ENCODE data around the gene ALKBH2.

Gene ALKBH2

DNA sequence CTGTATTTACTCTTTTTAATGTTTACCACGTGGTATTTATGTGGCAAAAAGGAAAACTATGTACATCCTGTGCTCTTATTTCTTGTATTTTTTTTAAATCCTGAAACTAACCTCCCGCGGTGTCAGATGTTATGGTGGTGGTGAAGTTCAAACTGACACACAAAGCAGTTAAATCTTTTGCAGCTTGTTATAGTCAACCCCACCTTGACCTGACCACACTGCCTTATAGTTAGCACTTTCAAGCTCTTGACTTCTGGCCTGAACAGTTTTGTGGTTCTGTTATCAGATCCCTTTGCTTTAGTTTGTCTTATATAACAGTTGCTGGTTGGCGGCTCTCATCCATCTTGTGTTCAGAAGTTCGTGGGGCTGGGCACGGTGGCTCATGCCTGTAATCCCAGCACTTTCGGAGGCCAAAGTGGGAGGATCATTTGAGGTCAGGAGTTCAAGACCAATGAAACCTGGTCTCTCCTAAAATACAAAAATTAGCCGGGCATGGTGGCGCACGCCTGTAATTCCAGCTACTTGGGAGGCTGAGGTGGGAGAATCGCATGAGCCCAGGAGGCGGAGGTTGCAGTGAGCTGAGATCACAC, 6.3 kb upstream of the ALKBH2 start:
- peak overlapping the region; percentile 32 to 93 (median 85) for H3K9ac ChIP-seq (ENCODE audit: low read length in 5 of 5)
- H3K4me1 ChIP-seq (ENCODE audit: control insufficient read depth in 5 of 5, insufficient read depth in 5 of 5, low read length in 5 of 5), result peaks cover 1 to 48% (median 32%) of the 10 kb centered on the region in 5 donors
- H3K4me3 ChIP-seq (ENCODE audit: low read depth in 1 of 5, low read length in 5 of 5), result peak overlapping the region; percentile 67 to 87 (median 82)
- H3K9me3 ChIP-seq (ENCODE audit: control insufficient read depth in 5 of 5, low read length in 5 of 5), result no peaks in the 10 kb centered on the region
- no peaks in the 10 kb centered on the region for H3K27me3 ChIP-seq (ENCODE audit: control insufficient read depth in 5 of 5, insufficient read depth in 4 of 5, low read length in 5 of 5)
- H3K27ac ChIP-seq (ENCODE audit: low read depth, low read length), result peak overlapping the region; percentile 86
- peaks cover 5 to 28% (median 20%) of the 10 kb centered on the region in 5 donors for H3K36me3 ChIP-seq (ENCODE audit: control insufficient read depth in 5 of 5, insufficient read depth in 5 of 5, low read length in 5 of 5)

GRCh38 chr12:109098651-109099050, 5.4 kb upstream of the ALKBH2 start:
- Histone ChIP-seq H3K27ac (ENCODE audit: low read depth, low read length) (peak overlapping the region; percentile 86), H3K4me1 (ENCODE audit: control insufficient read depth in 5 of 5, insufficient read depth in 5 of 5, low read length in 5 of 5) (peaks cover 2 to 49% (median 34%) of the 10 kb centered on the region in 5 donors)

DNA sequence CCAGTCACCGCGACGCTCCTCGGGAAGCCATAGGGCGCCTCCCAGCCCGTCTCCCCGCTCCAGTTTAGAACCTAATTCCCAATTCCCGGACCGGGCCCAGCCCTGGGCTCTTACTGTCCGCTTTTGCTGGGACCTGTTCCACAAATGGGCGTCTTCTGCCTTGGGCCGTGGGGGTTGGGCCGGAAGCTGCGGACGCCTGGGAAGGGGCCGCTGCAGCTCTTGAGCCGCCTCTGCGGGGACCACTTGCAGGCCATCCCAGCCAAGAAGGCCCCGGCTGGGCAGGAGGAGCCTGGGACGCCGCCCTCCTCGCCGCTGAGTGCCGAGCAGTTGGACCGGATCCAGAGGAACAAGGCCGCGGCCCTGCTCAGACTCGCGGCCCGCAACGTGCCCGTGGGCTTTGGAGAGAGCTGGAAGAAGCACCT, 4.9 kb upstream of the ALKBH2 start:
- peak overlapping the region; percentile 86 for H3K27ac ChIP-seq (ENCODE audit: low read depth, low read length)
- H3K4me1 ChIP-seq (ENCODE audit: control insufficient read depth in 5 of 5, insufficient read depth in 5 of 5, low read length in 5 of 5), result peaks cover 7 to 53% (median 39%) of the 10 kb centered on the region in 5 donors
- H3K4me3 ChIP-seq (ENCODE audit: low read depth in 1 of 5, low read length in 5 of 5), result peak overlapping the region; percentile 67 to 87 (median 82)
- peaks cover 0 to 14% (median 8%) of the 10 kb centered on the region in 5 donors for H3K36me3 ChIP-seq (ENCODE audit: control insufficient read depth in 5 of 5, insufficient read depth in 5 of 5, low read length in 5 of 5)
- no peaks in the 10 kb centered on the region for H3K9me3 ChIP-seq (ENCODE audit: control insufficient read depth in 5 of 5, low read length in 5 of 5)
- H3K27me3 ChIP-seq (ENCODE audit: control insufficient read depth in 5 of 5, insufficient read depth in 4 of 5, low read length in 5 of 5), result no peaks in the 10 kb centered on the region
- peak overlapping the region; percentile 32 to 93 (median 85) for H3K9ac ChIP-seq (ENCODE audit: low read length in 5 of 5)

More at GRCh38 chr12:109098651-109099050, 5.4 kb upstream of the ALKBH2 start:
- Histone ChIP-seq H3K36me3 (ENCODE audit: control insufficient read depth in 5 of 5, insufficient read depth in 5 of 5, low read length in 5 of 5) (peaks cover 3 to 19% (median 13%) of the 10 kb centered on the region in 5 donors), H3K9me3 (ENCODE audit: control insufficient read depth in 5 of 5, low read length in 5 of 5) (no peaks in the 10 kb centered on the region), H3K4me3 (ENCODE audit: low read depth in 1 of 5, low read length in 5 of 5) (peak overlapping the region; percentile 67 to 87 (median 82)), H3K27me3 (ENCODE audit: control insufficient read depth in 5 of 5, insufficient read depth in 4 of 5, low read length in 5 of 5) (no peaks in the 10 kb centered on the region), H3K9ac (ENCODE audit: low read length in 5 of 5) (peak overlapping the region; percentile 32 to 93 (median 85))

DNA sequence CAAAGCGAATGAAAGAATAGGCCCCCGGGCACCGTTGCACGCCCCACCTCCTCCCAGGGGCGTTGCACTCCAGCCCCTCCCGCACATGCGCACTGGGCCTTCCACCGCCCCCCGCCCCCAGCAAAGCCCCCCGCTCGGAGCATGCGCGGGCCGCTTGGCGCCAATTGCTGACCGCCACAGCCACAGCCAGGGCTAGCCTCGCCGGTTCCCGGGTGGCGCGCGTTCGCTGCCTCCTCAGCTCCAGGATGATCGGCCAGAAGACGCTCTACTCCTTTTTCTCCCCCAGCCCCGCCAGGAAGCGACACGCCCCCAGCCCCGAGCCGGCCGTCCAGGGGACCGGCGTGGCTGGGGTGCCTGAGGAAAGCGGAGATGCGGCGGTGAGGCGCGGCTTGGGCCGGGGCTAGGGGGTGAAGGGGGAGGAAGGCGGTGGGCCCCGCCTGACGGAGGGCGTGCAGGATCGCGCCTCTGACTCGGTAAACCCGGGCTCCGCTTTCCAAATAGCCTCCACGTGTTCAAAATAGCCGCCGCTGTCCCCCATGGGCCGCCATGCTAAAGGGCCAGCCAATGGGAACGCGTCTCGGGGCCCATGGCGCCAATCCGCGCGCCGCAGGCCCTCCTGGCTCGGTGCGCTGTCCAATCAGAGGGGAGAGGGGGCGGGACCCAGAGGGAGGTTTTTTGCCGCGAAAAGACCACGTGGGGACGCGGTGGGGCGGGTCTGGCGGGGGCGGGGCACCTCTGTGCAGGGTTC, 4.3 kb upstream of the ALKBH2 start, which contains the start of gene UNG:
UNG (plus strand) TSS at position 163 of the 748 bp plus-strand sequence; CDS start at position 246, 83 bp downstream.
- H3K36me3 ChIP-seq (ENCODE audit: control insufficient read depth in 5 of 5, insufficient read depth in 5 of 5, low read length in 5 of 5), result peaks cover 0 to 11% (median 6%) of the 10 kb centered on the region in 5 donors
- peak within 1 kb of the TSS; percentile 32 to 93 (median 85) for H3K9ac ChIP-seq (ENCODE audit: low read length in 5 of 5)
- peak within 1 kb of the TSS; percentile 67 to 87 (median 82) for H3K4me3 ChIP-seq (ENCODE audit: low read depth in 1 of 5, low read length in 5 of 5)
- no peaks in the 10 kb centered on the region for H3K27me3 ChIP-seq (ENCODE audit: control insufficient read depth in 5 of 5, insufficient read depth in 4 of 5, low read length in 5 of 5)
- H3K9me3 ChIP-seq (ENCODE audit: control insufficient read depth in 5 of 5, low read length in 5 of 5), result no peaks in the 10 kb centered on the region
- H3K4me1 ChIP-seq (ENCODE audit: control insufficient read depth in 5 of 5, insufficient read depth in 5 of 5, low read length in 5 of 5), result peaks cover 8 to 58% (median 44%) of the 10 kb centered on the region in 5 donors
- peak within 1 kb of the TSS; percentile 86 for H3K27ac ChIP-seq (ENCODE audit: low read depth, low read length)

DNA sequence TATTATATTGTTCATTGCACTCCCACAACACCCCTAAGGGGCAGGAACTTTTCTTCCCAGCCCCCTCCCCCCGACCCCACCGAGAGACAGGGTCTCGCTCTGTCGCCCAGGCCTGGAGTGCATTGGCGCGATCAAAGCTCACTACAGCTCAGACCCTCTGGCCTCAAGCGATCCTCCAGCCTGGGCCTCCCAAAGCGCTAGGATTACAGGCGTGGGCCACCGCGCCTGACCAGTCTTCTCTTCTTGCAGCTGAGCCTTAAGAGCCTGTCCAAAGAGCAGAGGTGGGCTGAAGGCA, 3.8 kb upstream of the ALKBH2 start:
- no peak overlapping the region for H3K9ac ChIP-seq (ENCODE audit: low read length in 5 of 5)
- peak overlapping the region in 1 of 5 donors; percentile 83 for H3K4me3 ChIP-seq (ENCODE audit: low read depth in 1 of 5, low read length in 5 of 5)
- no peaks in the 10 kb centered on the region for H3K9me3 ChIP-seq (ENCODE audit: control insufficient read depth in 5 of 5, low read length in 5 of 5)
- H3K27ac ChIP-seq (ENCODE audit: low read depth, low read length), result no peak overlapping the region
- H3K36me3 ChIP-seq (ENCODE audit: control insufficient read depth in 5 of 5, insufficient read depth in 5 of 5, low read length in 5 of 5), result peaks cover 0 to 7% (median 5%) of the 10 kb centered on the region in 5 donors
- peaks cover 8 to 58% (median 46%) of the 10 kb centered on the region in 5 donors for H3K4me1 ChIP-seq (ENCODE audit: control insufficient read depth in 5 of 5, insufficient read depth in 5 of 5, low read length in 5 of 5)
- H3K27me3 ChIP-seq (ENCODE audit: control insufficient read depth in 5 of 5, insufficient read depth in 4 of 5, low read length in 5 of 5), result no peaks in the 10 kb centered on the region

DNA sequence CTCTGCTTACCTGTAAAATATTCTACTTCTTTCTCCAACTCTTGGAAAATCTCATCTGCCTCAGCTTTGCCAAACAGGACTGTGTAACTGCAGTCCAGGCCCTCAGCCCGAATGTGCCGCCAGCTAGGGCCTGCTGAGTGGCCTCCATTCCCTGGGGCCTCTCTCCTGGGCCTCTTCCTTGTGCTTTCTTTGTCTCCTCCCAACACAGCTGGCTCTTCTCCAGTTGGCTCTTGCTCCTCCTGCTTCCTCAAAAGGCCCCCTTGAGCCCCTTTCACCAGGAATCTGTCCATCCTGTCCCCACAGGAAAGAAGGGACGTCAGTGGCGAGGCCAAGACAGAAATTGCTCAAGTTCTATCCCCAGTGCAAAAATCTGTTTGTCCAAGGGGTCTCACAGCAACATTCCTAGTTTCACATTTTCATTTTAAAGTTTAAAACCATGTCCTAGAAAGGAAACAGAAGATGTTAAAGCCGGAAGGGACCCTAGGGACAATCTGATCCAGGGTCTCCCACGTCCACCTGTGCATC, 713 bp downstream of the ALKBH2 start:
- no peak overlapping the region for H3K27ac ChIP-seq (ENCODE audit: low read depth, low read length)
- H3K4me3 ChIP-seq (ENCODE audit: low read depth in 1 of 5, low read length in 5 of 5), result peak overlapping the region; percentile 68 to 86 (median 84)
- peaks cover 3 to 24% (median 18%) of the 10 kb centered on the region in 5 donors for H3K36me3 ChIP-seq (ENCODE audit: control insufficient read depth in 5 of 5, insufficient read depth in 5 of 5, low read length in 5 of 5)
- H3K27me3 ChIP-seq (ENCODE audit: control insufficient read depth in 5 of 5, insufficient read depth in 4 of 5, low read length in 5 of 5), result no peaks in the 10 kb centered on the region
- H3K9me3 ChIP-seq (ENCODE audit: control insufficient read depth in 5 of 5, low read length in 5 of 5), result no peaks in the 10 kb centered on the region
- H3K9ac ChIP-seq (ENCODE audit: low read length in 5 of 5), result peak overlapping the region; percentile 29 to 81 (median 68)
- H3K4me1 ChIP-seq (ENCODE audit: control insufficient read depth in 5 of 5, insufficient read depth in 5 of 5, low read length in 5 of 5), result peaks cover 8 to 27% (median 25%) of the 10 kb centered on the region in 5 donors

DNA sequence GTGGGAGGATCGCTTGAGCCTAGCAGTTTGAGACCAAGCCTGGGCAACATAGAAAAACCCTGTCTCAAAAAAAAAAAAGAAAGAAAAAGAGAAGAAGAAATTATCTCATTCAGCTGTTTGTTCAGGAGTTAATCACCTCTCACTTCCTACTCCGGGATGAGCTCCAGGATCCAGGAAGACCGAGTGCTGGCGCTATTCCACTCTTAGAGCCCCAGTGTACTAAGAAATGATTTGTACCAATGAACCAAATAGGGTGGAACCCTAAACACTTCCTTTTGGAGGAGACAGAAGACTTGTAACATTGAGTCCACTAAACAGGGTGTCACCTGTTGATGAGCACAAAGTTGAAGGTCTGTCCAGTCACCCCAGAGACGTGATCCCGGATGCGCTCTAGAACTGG, 3.6 kb downstream of the ALKBH2 start:
- H3K9ac ChIP-seq (ENCODE audit: low read length in 5 of 5), result no peak overlapping the region
- no peaks in the 10 kb centered on the region for H3K9me3 ChIP-seq (ENCODE audit: control insufficient read depth in 5 of 5, low read length in 5 of 5)
- peaks cover 20 to 52% (median 43%) of the 10 kb centered on the region in 5 donors for H3K36me3 ChIP-seq (ENCODE audit: control insufficient read depth in 5 of 5, insufficient read depth in 5 of 5, low read length in 5 of 5)
- no peaks in the 10 kb centered on the region for H3K27me3 ChIP-seq (ENCODE audit: control insufficient read depth in 5 of 5, insufficient read depth in 4 of 5, low read length in 5 of 5)
- peaks cover 8 to 26% (median 21%) of the 10 kb centered on the region in 5 donors for H3K4me1 ChIP-seq (ENCODE audit: control insufficient read depth in 5 of 5, insufficient read depth in 5 of 5, low read length in 5 of 5)
- no peak overlapping the region for H3K4me3 ChIP-seq (ENCODE audit: low read depth in 1 of 5, low read length in 5 of 5)
- no peak overlapping the region for H3K27ac ChIP-seq (ENCODE audit: low read depth, low read length)

DNA sequence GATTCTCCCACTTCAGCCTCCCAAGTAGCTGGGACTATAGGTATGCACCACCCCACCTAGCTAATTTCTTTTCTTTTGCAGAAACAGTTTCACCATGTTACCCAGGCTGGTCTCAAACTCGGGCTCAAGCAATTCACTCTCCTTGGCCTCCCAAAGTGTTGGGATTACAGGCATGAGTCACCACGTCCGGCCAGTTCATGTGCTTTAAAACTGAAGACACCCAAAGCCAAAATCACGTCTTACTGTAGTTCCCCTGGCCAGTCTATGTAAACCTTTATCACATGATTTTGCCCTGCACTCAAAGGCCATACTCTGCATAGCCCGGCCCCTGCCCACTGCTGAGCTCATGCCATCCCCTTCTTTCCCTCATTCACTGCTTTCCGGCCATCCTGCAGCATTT, 4.5 kb downstream of the ALKBH2 start:
- Histone ChIP-seq H3K36me3 (ENCODE audit: control insufficient read depth in 5 of 5, insufficient read depth in 5 of 5, low read length in 5 of 5) (peaks cover 20 to 61% (median 50%) of the 10 kb centered on the region in 5 donors), H3K9me3 (ENCODE audit: control insufficient read depth in 5 of 5, low read length in 5 of 5) (no peaks in the 10 kb centered on the region), H3K4me1 (ENCODE audit: control insufficient read depth in 5 of 5, insufficient read depth in 5 of 5, low read length in 5 of 5) (peaks cover 8 to 26% (median 20%) of the 10 kb centered on the region in 5 donors), H3K4me3 (ENCODE audit: low read depth in 1 of 5, low read length in 5 of 5) (no peak overlapping the region), H3K27ac (ENCODE audit: low read depth, low read length) (no peak overlapping the region), H3K9ac (ENCODE audit: low read length in 5 of 5) (no peak overlapping the region), H3K27me3 (ENCODE audit: control insufficient read depth in 5 of 5, insufficient read depth in 4 of 5, low read length in 5 of 5) (no peaks in the 10 kb centered on the region)

DNA sequence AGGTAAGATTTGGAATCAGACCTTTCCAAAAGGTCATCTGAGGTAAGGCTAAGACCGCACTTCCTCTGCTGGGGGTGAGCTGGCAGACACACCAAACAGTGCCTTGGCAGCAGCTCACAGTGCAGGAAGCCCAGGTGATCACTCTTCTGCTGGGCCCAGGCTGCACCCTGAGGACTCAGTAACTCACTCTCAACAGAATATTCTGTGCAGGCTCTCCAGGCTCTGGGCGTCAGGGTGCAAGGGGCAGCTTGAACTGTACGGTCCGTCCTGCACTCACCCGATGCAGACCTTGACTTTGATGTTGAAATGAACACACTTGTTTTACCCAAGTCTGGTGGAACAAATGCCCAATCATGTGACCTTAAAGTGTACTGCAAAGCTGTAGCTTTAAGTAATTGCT, 6.0 kb downstream of the ALKBH2 start:
- H3K27me3 ChIP-seq (ENCODE audit: control insufficient read depth in 5 of 5, insufficient read depth in 4 of 5, low read length in 5 of 5), result no peaks in the 10 kb centered on the region
- peaks cover 1 to 12% (median 7%) of the 10 kb centered on the region in 5 donors for H3K4me1 ChIP-seq (ENCODE audit: control insufficient read depth in 5 of 5, insufficient read depth in 5 of 5, low read length in 5 of 5)
- H3K4me3 ChIP-seq (ENCODE audit: low read depth in 1 of 5, low read length in 5 of 5), result no peak overlapping the region
- H3K9me3 ChIP-seq (ENCODE audit: control insufficient read depth in 5 of 5, low read length in 5 of 5), result no peaks in the 10 kb centered on the region
- peaks cover 27 to 76% (median 65%) of the 10 kb centered on the region in 5 donors for H3K36me3 ChIP-seq (ENCODE audit: control insufficient read depth in 5 of 5, insufficient read depth in 5 of 5, low read length in 5 of 5)
- H3K27ac ChIP-seq (ENCODE audit: low read depth, low read length), result no peak overlapping the region
- H3K9ac ChIP-seq (ENCODE audit: low read length in 5 of 5), result no peak overlapping the region

DNA sequence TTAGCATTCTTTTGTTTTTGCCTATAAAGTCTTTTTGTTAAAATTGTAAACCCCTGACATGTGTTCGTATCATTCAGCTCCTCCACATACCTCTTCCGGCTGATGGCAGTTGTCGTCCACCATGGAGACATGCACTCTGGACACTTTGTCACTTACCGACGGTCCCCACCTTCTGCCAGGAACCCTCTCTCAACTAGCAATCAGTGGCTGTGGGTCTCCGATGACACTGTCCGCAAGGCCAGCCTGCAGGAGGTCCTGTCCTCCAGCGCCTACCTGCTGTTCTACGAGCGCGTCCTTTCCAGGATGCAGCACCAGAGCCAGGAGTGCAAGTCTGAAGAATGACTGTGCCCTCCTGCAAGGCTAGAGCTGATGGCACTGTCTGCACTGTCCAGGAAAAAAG, 7.7 kb downstream of the ALKBH2 start:
- H3K9ac ChIP-seq (ENCODE audit: low read length in 5 of 5), result no peak overlapping the region
- peaks cover 0 to 5% (median 3%) of the 10 kb centered on the region in 5 donors for H3K4me1 ChIP-seq (ENCODE audit: control insufficient read depth in 5 of 5, insufficient read depth in 5 of 5, low read length in 5 of 5)
- no peaks in the 10 kb centered on the region for H3K9me3 ChIP-seq (ENCODE audit: control insufficient read depth in 5 of 5, low read length in 5 of 5)
- H3K27me3 ChIP-seq (ENCODE audit: control insufficient read depth in 5 of 5, insufficient read depth in 4 of 5, low read length in 5 of 5), result no peaks in the 10 kb centered on the region
- H3K36me3 ChIP-seq (ENCODE audit: control insufficient read depth in 5 of 5, insufficient read depth in 5 of 5, low read length in 5 of 5), result peaks cover 33 to 90% (median 77%) of the 10 kb centered on the region in 5 donors
- H3K27ac ChIP-seq (ENCODE audit: low read depth, low read length), result no peak overlapping the region
- no peak overlapping the region for H3K4me3 ChIP-seq (ENCODE audit: low read depth in 1 of 5, low read length in 5 of 5)

All from subcutaneous abdominal adipose tissue (tissue), 5 donors.